Measurements from ENCODE around the gene DIO1.
A peak's percentile ranks its signal among the peaks of the same experiment; 100 is the strongest.

The DIO1 gene

GRCh38 chr1:53938136-53938830 is 44.3 kb downstream of the DIO1 start:
- Histone ChIP-seq H3K4me1 (ENCODE audit: control insufficient read depth, insufficient read depth, low read length) (peaks cover 4% of the 10 kb centered on the region), H3K27ac (ENCODE audit: insufficient read depth, low read depth, low read length, poor library complexity, severe bottlenecking) (no peak overlapping the region), H3K4me3 (ENCODE audit: insufficient read depth, low read depth, low read length) (no peak overlapping the region), H3K27me3 (ENCODE audit: control insufficient read depth, insufficient read depth, low read length, poor library complexity, severe bottlenecking) (no peaks in the 10 kb centered on the region), H3K9me3 (ENCODE audit: control insufficient read depth, low read length) (peaks cover 3% of the 10 kb centered on the region), H3K36me3 (ENCODE audit: control insufficient read depth, insufficient read depth, low read length) (peaks cover 10% of the 10 kb centered on the region)
- 93 to 94% methylated on average over 4 of the region's 4 CpGs for WGBS, 2 experiments

GRCh38 chr1:53942127-53942957 is 48.4 kb downstream of the DIO1 start:
- Histone ChIP-seq H3K4me3 (ENCODE audit: insufficient read depth, low read depth, low read length) (no peak overlapping the region), H3K27ac (ENCODE audit: insufficient read depth, low read depth, low read length, poor library complexity, severe bottlenecking) (no peak overlapping the region), H3K27me3 (ENCODE audit: control insufficient read depth, insufficient read depth, low read length, poor library complexity, severe bottlenecking) (no peaks in the 10 kb centered on the region), H3K4me1 (ENCODE audit: control insufficient read depth, insufficient read depth, low read length) (peaks cover 13% of the 10 kb centered on the region), H3K9me3 (ENCODE audit: control insufficient read depth, low read length) (no peaks in the 10 kb centered on the region), H3K36me3 (ENCODE audit: control insufficient read depth, insufficient read depth, low read length) (no peaks in the 10 kb centered on the region)
- WGBS, 2 experiments: 81 to 94% methylated on average over 4 to 5 of the region's 7 CpGs

- H3K4me3 ChIP-seq (ENCODE audit: insufficient read depth, low read depth, low read length): no peak overlapping the region
- 93 to 95% methylated on average over 6 of the region's 6 CpGs for WGBS, 2 experiments
- no peaks in the 10 kb centered on the region for H3K27me3 ChIP-seq (ENCODE audit: control insufficient read depth, insufficient read depth, low read length, poor library complexity, severe bottlenecking)
- H3K4me1 ChIP-seq (ENCODE audit: control insufficient read depth, insufficient read depth, low read length): peaks cover 14% of the 10 kb centered on the region
- H3K9me3 ChIP-seq (ENCODE audit: control insufficient read depth, low read length): no peaks in the 10 kb centered on the region
- H3K36me3 ChIP-seq (ENCODE audit: control insufficient read depth, insufficient read depth, low read length): no peaks in the 10 kb centered on the region
- no peak overlapping the region for H3K27ac ChIP-seq (ENCODE audit: insufficient read depth, low read depth, low read length, poor library complexity, severe bottlenecking)
Observed at GRCh38 chr1:53943090-53943489, 49.1 kb downstream of the DIO1 start.

DNA sequence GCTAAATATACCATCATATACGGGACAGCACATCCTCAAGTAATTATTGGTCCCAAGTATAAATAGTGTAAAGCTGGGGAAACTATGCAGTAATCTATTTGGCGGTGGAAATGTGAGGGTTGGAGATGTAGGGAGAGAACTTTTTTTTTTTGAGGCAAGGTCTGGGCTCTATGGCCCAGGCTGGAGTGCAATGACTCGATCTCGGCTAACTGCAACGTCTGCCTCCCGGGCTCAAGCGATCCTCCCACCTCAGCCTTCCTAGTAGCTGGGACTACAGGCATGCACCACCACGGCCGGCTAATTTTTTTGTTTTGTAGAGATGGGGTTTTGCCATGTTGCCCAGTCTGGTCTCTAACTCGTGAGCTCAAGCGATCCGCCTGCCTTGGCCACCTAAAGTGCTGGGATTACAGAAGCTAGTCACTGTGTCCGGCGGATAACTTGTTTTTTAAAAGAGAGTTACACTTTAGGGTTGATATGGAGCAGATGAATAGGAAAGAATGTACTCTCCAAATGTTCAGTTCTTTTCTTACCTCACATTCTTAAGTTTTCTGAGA is 49.6 kb downstream of the DIO1 start:
- Histone ChIP-seq H3K36me3 (ENCODE audit: control insufficient read depth, insufficient read depth, low read length) (no peaks in the 10 kb centered on the region), H3K9me3 (ENCODE audit: control insufficient read depth, low read length) (no peaks in the 10 kb centered on the region), H3K4me1 (ENCODE audit: control insufficient read depth, insufficient read depth, low read length) (peaks cover 14% of the 10 kb centered on the region), H3K27me3 (ENCODE audit: control insufficient read depth, insufficient read depth, low read length, poor library complexity, severe bottlenecking) (no peaks in the 10 kb centered on the region), H3K4me3 (ENCODE audit: insufficient read depth, low read depth, low read length) (no peak overlapping the region), H3K27ac (ENCODE audit: insufficient read depth, low read depth, low read length, poor library complexity, severe bottlenecking) (no peak overlapping the region)
- 91 to 95% methylated on average over 14 of the region's 14 CpGs for WGBS, 2 experiments

GRCh38 chr1:53944469-53945182 is 50.6 kb downstream of the DIO1 start:
- Histone ChIP-seq H3K36me3 (ENCODE audit: control insufficient read depth, insufficient read depth, low read length) (no peaks in the 10 kb centered on the region), H3K27me3 (ENCODE audit: control insufficient read depth, insufficient read depth, low read length, poor library complexity, severe bottlenecking) (no peaks in the 10 kb centered on the region), H3K4me1 (ENCODE audit: control insufficient read depth, insufficient read depth, low read length) (peaks cover 14% of the 10 kb centered on the region), H3K4me3 (ENCODE audit: insufficient read depth, low read depth, low read length) (peak overlapping the region; percentile 80), H3K9me3 (ENCODE audit: control insufficient read depth, low read length) (no peaks in the 10 kb centered on the region), H3K27ac (ENCODE audit: insufficient read depth, low read depth, low read length, poor library complexity, severe bottlenecking) (no peak overlapping the region)
- WGBS, 2 experiments: 81 to 82% methylated on average over 19 to 20 of the region's 20 CpGs

GRCh38 chr1:53945183-53945432 is 51.1 kb downstream of the DIO1 start:
- H3K9me3 ChIP-seq (ENCODE audit: control insufficient read depth, low read length): no peaks in the 10 kb centered on the region
- WGBS, 2 experiments: 5% methylated on average over 16 of the region's 16 CpGs

DNA sequence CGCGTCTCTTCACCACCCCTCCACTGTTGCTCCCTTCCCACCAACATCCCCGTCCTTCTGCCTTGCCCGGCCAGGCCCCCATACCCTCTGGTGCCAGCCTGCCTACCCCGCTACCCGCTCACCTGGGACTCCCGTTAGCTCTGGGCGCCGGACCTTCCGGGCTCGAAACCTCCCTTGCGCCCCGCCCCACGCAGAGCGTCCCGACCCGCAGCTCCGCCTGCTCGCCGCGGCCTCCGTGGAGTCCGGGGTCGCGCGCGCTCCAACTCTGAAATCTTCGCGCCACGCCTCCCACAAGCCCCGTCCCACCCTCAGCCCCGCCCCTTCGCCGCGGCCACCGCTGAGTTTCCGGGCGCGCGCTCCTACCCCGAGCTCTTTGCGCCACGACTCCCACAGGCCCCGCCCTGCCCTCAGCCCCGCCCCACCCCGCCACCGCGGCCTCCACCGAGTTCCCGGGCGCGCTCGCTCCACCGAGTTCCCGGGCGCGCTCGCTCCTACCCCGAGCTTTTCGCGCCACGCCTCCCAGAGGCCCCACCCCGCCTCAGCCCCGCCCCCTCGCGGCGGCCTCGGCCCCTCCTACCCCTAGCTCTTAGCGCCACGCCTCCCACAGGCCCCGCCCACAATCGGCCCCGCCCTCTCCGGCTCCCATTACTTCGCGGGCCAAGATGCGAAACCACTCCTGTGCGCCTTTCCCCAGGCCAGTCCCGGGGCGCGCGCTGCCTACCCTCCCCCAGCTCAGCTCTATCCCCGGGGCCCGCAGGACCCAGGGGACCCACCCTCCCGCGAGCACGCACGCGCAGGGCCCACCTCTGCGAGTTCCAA is 51.7 kb downstream of the DIO1 start, which contains the start of gene IFT25:
IFT25 (minus strand) TSS at position 267 of the 819 bp plus-strand sequence. CDS start 5,617 bp downstream, outside the sequence.
- H3K36me3 ChIP-seq (ENCODE audit: control insufficient read depth, insufficient read depth, low read length): no peaks in the 10 kb centered on the region
- H3K27me3 ChIP-seq (ENCODE audit: control insufficient read depth, insufficient read depth, low read length, poor library complexity, severe bottlenecking): no peaks in the 10 kb centered on the region
- peak within 1 kb of the TSS; percentile 39 for H3K27ac ChIP-seq (ENCODE audit: insufficient read depth, low read depth, low read length, poor library complexity, severe bottlenecking)
- peak within 1 kb of the TSS; percentile 80 for H3K4me3 ChIP-seq (ENCODE audit: insufficient read depth, low read depth, low read length)
- peaks cover 14% of the 10 kb centered on the region for H3K4me1 ChIP-seq (ENCODE audit: control insufficient read depth, insufficient read depth, low read length)
- WGBS, 2 experiments: 0 to 1% methylated on average over 90 of the region's 90 CpGs
- no peaks in the 10 kb centered on the region for H3K9me3 ChIP-seq (ENCODE audit: control insufficient read depth, low read length)

More at GRCh38 chr1:53945183-53945432, 51.1 kb downstream of the DIO1 start:
- Histone ChIP-seq H3K36me3 (ENCODE audit: control insufficient read depth, insufficient read depth, low read length) (no peaks in the 10 kb centered on the region), H3K27ac (ENCODE audit: insufficient read depth, low read depth, low read length, poor library complexity, severe bottlenecking) (peak overlapping the region; percentile 39), H3K4me1 (ENCODE audit: control insufficient read depth, insufficient read depth, low read length) (peaks cover 14% of the 10 kb centered on the region), H3K27me3 (ENCODE audit: control insufficient read depth, insufficient read depth, low read length, poor library complexity, severe bottlenecking) (no peaks in the 10 kb centered on the region), H3K4me3 (ENCODE audit: insufficient read depth, low read depth, low read length) (peak overlapping the region; percentile 80)

DNA sequence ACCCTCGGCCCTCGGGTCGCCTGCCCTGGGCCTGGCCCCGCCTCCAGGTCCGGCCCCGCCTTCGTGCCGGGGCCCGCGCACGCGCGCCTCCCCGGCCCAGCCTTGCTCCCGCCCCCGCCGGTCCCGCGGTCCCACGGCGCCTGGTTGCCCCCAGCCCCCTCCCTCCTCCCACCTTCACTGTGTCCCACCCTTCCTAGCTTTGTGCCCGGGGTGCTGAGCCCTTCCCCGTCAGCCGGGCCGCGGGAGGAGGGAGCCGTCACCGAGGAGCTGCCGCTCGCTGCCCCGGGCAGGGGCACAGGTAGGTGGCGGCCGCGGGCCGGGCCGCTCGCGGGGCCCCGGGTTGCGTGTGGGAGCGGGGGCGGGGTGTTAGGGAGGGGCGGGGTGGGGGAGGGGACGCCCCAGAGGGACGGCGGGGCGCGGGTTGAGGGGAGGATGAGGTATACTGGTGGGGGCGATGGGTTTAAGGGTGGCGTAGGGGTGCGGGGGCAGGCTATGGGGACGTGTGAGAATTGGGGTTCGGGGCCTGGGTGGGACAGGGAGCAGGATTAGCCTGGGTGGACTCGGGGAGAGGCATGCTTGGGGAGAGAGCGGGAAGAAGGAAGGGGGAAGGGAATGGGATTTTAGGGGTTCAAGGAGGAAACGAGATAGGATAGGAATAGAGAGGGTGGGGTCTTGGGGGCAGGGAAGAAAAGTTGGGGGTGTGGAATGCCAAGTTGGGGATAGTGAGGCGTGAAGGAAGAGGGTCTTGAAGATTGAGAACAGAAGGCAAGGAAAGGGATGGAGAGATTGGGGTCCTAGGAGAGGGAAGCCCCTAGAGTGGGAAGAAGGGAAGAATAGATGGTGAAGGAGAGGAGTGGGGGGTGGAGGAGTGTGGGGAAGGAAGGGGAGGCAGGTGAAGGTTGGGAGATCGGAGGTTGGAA is 52.5 kb downstream of the DIO1 start, which contains the start of gene LRRC42:
LRRC42 (plus strand) TSS at position 99 of the 920 bp plus-strand sequence. CDS start 5,650 bp downstream, outside the sequence.
- H3K9me3 ChIP-seq (ENCODE audit: control insufficient read depth, low read length): no peaks in the 10 kb centered on the region
- peak within 1 kb of the TSS; percentile 80 for H3K4me3 ChIP-seq (ENCODE audit: insufficient read depth, low read depth, low read length)
- WGBS, 2 experiments: 1% methylated on average over 56 to 58 of the region's 58 CpGs
- H3K27ac ChIP-seq (ENCODE audit: insufficient read depth, low read depth, low read length, poor library complexity, severe bottlenecking): peak within 1 kb of the TSS; percentile 39
- H3K27me3 ChIP-seq (ENCODE audit: control insufficient read depth, insufficient read depth, low read length, poor library complexity, severe bottlenecking): no peaks in the 10 kb centered on the region
- no peaks in the 10 kb centered on the region for H3K36me3 ChIP-seq (ENCODE audit: control insufficient read depth, insufficient read depth, low read length)
- H3K4me1 ChIP-seq (ENCODE audit: control insufficient read depth, insufficient read depth, low read length): peaks cover 14% of the 10 kb centered on the region

All from ectodermal cell (in vitro differentiated cells).